Measurements from ENCODE around the gene SERPINB1. TPM values are rescaled to one million over a fixed set of nuclear protein-coding genes. Genes with fewer than 3 reads are reported as not detected.

The SERPINB1 gene
- polyA plus RNA-seq, 2 of the 4 experiments (the other 2 are of a cell fraction) = 52.7 to 135 TPM

DNA sequence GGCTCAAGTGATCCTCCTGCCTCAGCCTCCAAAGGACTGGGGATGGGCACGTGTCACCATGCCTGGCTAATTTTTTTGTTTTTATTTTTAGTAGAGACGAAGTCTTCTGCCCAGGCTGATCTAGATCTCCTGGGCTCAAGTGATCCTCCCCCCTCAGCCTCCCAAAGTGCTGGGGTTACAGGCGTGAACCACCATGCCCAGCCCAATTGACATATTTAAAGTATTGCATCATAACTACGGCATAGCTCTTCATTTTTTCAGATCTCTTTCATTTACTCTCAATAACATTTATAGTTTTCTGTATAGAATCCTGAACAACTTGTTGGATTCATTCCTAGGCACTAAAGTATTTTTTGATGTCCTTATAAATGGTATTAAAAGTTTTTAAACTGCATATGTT, 13.0 kb downstream of the SERPINB1 start:
- no peak overlapping the region for H3K4me2 ChIP-seq
- FAIRE-seq (no peak), ATAC-seq (no peak), DNase-seq (ENCODE audit: low read depth in 1 of 2, low spot score in 1 of 2) (no peak)
- peaks cover 11% of the 10 kb centered on the region for H3K4me1 ChIP-seq
- H3K9me3 ChIP-seq = no peaks in the 10 kb centered on the region
- ChIA-PET CTCF (interaction anchor here (2.2 kb wide), 1 partner anchor 37 kb away, joined by 7 read pairs; no protein-coding TSS in a partner anchor), POLR2A (interaction anchor here (1.7 kb wide), 1 partner anchor 10 kb away, joined by 5 read pairs; no protein-coding TSS in a partner anchor)
- WGBS (ENCODE audit: missing lambda C conversion rate) = 89% methylated on average over 4 of the region's 4 CpGs
- peak in 1 of 2 experiments; percentile 16; a peak in 1 of 4 replicates for TF ChIP-seq CEBPB (IDR thresholded peaks at IDR 0.05)
- no peak for TF ChIP-seq BHLHE40 (IDR thresholded peaks at IDR 0.05; ENCODE audit: low read depth, low read length)
- H3K27ac ChIP-seq = no peak overlapping the region
- no peak overlapping the region for H3K4me3 ChIP-seq

DNA sequence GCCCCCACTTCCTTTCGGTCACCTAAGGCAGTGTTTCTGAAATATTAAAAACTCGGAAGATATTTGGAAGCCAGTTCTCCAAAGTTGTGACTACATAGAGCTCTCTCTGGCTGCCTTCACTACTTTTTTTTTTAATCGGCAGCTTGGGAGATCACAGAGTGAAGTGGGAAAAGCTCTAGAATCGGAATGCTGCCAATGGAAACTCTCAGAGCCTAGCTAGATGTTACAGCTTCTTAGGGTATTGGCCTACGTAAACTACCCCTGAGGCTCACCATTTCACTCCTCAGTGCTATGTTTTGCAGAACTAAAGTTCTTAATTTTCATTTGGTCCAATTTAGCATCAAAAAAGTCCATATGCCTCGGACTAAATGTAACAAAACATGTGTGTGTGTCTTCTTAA, 14.5 kb downstream of the SERPINB1 start:
- WGBS (ENCODE audit: missing lambda C conversion rate) = 89% methylated on average over 6 of the region's 6 CpGs
- ATAC-seq (no peak), DNase-seq (ENCODE audit: low read depth in 1 of 2, low spot score in 1 of 2) (no peak), FAIRE-seq (no peak)
- CTCF ChIA-PET = interaction anchor here (1.2 to 2.4 kb wide), 2 partner anchors 9 to 35 kb away, joined by 3 to 10 read pairs; no protein-coding TSS in a partner anchor
- TF ChIP-seq PBX3 (IDR thresholded peaks at IDR 0.05) (no peak), CEBPB (IDR thresholded peaks at IDR 0.05) (no peak), GATA3 (IDR thresholded peaks at IDR 0.05; ENCODE audit: borderline replicate concordance) (no peak), EHMT2 (IDR thresholded peaks at IDR 0.05; ENCODE audit: low read depth) (no peak), EP300 (IDR thresholded peaks at IDR 0.05) (no peak), RFX5 (IDR thresholded peaks at IDR 0.05) (no peak), CBX2 (IDR thresholded peaks at IDR 0.05; ENCODE audit: borderline replicate concordance, low read depth) (no peak), FOSL2 (IDR thresholded peaks at IDR 0.05) (no peak), FOSL2 (CRISPR knock-in tag; IDR thresholded peaks at IDR 0.05) (no peak), MYC (IDR thresholded peaks at IDR 0.05; ENCODE audit: borderline replicate concordance, low read length) (no peak), TFCP2L1 (CRISPR knock-in tag; IDR thresholded peaks at IDR 0.05) (no peak)
- TF ChIP-seq, protein P1, sequence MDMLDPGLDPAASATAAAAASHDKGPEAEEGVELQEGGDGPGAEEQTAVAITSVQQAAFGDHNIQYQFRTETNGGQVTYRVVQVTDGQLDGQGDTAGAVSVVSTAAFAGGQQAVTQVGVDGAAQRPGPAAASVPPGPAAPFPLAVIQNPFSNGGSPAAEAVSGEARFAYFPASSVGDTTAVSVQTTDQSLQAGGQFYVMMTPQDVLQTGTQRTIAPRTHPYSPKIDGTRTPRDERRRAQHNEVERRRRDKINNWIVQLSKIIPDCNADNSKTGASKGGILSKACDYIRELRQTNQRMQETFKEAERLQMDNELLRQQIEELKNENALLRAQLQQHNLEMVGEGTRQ (IDR thresholded peaks at IDR 0.05) = no peak
- no peak overlapping the region for H3K27ac ChIP-seq
- H3K4me1 ChIP-seq = peaks cover 11% of the 10 kb centered on the region
- POLR2A ChIA-PET = no interaction called here
- no peak overlapping the region for H3K4me3 ChIP-seq
- no peak overlapping the region for H3K4me2 ChIP-seq
- no peaks in the 10 kb centered on the region for H3K9me3 ChIP-seq

DNA sequence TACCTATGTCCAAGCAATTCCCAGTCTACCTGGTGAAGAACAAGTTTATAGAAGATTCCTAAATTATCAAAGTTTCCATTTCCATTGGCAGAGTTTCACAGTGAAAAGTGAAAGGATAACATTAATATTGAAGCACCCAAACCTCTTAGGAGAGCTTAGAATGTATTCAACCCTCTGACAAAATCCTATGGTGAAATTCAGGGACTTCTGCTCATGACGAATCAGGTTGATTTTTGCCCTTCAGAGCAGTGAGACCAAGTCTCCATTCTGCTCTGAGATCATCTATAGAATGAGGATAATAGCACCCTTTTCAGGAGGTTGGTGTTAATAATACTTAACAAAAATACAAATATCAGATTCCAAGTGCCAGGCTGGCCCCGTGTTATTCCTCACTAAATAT, 15.5 kb downstream of the SERPINB1 start:
- H3K4me3 ChIP-seq = no peak overlapping the region
- DNase-seq (ENCODE audit: low read depth in 1 of 2, low spot score in 1 of 2) (no peak), FAIRE-seq (no peak), ATAC-seq (no peak)
- ChIA-PET POLR2A (no interaction called here), CTCF (interaction anchor here (0.9 to 2.4 kb wide), 5 partner anchors 8 to 126 kb away, joined by 3 to 10 read pairs (median 3); partner anchors contain the start of gene SERPINB1)
- no peaks in the 10 kb centered on the region for H3K9me3 ChIP-seq
- H3K4me1 ChIP-seq = peaks cover 6% of the 10 kb centered on the region
- H3K27ac ChIP-seq = no peak overlapping the region
- TF ChIP-seq KDM5A (IDR thresholded peaks at IDR 0.05) (no peak), MYC (IDR thresholded peaks at IDR 0.05; ENCODE audit: borderline replicate concordance, low read length) (no peak), PBX3 (IDR thresholded peaks at IDR 0.05) (no peak), RCOR1 (IDR thresholded peaks at IDR 0.05; ENCODE audit: low read depth, low read length) (no peak), KDM1A (IDR thresholded peaks at IDR 0.05; ENCODE audit: low read depth) (no peak), ZSCAN20 (CRISPR knock-in tag; IDR thresholded peaks at IDR 0.05) (no peak), MAFK (IDR thresholded peaks at IDR 0.05; ENCODE audit: partially characterized antibody) (no peak), ZC3H11A (IDR thresholded peaks at IDR 0.05) (no peak), HOXB13 (CRISPR knock-in tag; IDR thresholded peaks at IDR 0.05; ENCODE audit: low read depth) (no peak), FOXS1 (CRISPR knock-in tag; IDR thresholded peaks at IDR 0.05) (no peak), BHLHE40 (IDR thresholded peaks at IDR 0.05; ENCODE audit: low read depth, low read length) (no peak), HOXB5 (CRISPR knock-in tag; IDR thresholded peaks at IDR 0.05) (no peak), FOSB (CRISPR knock-in tag; IDR thresholded peaks at IDR 0.05) (no peak)
- TF ChIP-seq, protein P2, sequence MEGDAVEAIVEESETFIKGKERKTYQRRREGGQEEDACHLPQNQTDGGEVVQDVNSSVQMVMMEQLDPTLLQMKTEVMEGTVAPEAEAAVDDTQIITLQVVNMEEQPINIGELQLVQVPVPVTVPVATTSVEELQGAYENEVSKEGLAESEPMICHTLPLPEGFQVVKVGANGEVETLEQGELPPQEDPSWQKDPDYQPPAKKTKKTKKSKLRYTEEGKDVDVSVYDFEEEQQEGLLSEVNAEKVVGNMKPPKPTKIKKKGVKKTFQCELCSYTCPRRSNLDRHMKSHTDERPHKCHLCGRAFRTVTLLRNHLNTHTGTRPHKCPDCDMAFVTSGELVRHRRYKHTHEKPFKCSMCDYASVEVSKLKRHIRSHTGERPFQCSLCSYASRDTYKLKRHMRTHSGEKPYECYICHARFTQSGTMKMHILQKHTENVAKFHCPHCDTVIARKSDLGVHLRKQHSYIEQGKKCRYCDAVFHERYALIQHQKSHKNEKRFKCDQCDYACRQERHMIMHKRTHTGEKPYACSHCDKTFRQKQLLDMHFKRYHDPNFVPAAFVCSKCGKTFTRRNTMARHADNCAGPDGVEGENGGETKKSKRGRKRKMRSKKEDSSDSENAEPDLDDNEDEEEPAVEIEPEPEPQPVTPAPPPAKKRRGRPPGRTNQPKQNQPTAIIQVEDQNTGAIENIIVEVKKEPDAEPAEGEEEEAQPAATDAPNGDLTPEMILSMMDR (IDR thresholded peaks at IDR 0.05) = no peak
- TF ChIP-seq, protein P1 (IDR thresholded peaks at IDR 0.05) = no peak
- H3K4me2 ChIP-seq = no peak overlapping the region
- 80% methylated on average over 2 of the region's 2 CpGs for WGBS (ENCODE audit: missing lambda C conversion rate)

Data from A549 (cell line).